Ovary (tissue), 9 donors: ENCODE results near the gene UBE2L6. TPM values are rescaled to one million over a fixed set of nuclear protein-coding genes. Genes with fewer than 3 reads are reported as not detected.

ENCODE experiments used
- DNase-seq, 5 donors: peaks; one replicate each; pipeline ENCODE4 v3.0.0-alpha.2; 2019 to 2020
- H3K27ac ChIP-seq, 2 donors: fragments of 200-600 bp; one replicate each; pipeline versions ENCODE4 v1.5.1 to v1.8.0; 2019 to 2022
- H3K27me3 ChIP-seq: fragments of 200-600 bp; one replicate; pipeline ENCODE4 v1.8.0; 2022
- H3K36me3 ChIP-seq: fragments of 200-600 bp; sonication (generic); one replicate; pipeline ENCODE4 v1.5.1; 2019
- H3K4me1 ChIP-seq: one replicate; pipeline ENCODE4 v1.8.1; 2013; ENCODE audit warnings: mild to moderate bottlenecking, moderate library complexity; ENCODE audit not compliant: insufficient read depth
- H3K4me3 ChIP-seq: fragments of 200-600 bp; sonication (generic); one replicate; pipeline ENCODE4 v1.5.1; 2017
- H3K9me3 ChIP-seq, 2 donors: fragments of 200-600 bp in 1 of 2; sonication (generic) in 1 of 2; one replicate each; pipeline versions ENCODE4 v1.5.1 to v1.8.1; 2013 to 2019; ENCODE audit warnings: mild to moderate bottlenecking in 1 of 2, moderate library complexity in 1 of 2
- CTCF ChIP-seq, 3 donors: fragments of 450-650 bp in 2 of 3; fragments of 200-600 bp in 1 of 3; IDR thresholded peaks; one replicate each; pipeline versions ENCODE4 v1.5.1 to v1.8.0; 2016 to 2022; ENCODE audit warnings: antibody characterized with exemption in 3 of 3, mild to moderate bottlenecking in 1 of 3
- EP300 ChIP-seq: sonication (generic); formaldehyde crosslinking; IDR thresholded peaks from one replicate; pipeline ENCODE4 v1.6.1; 2017; ENCODE audit warnings: antibody characterized with exemption
- POLR2A ChIP-seq: fragments of 450-650 bp; IDR thresholded peaks from one replicate; pipeline ENCODE4 v1.6.1; 2017; ENCODE audit warnings: antibody characterized with exemption, mild to moderate bottlenecking, moderate library complexity
- WGBS, 3 donors: extraction: QIAGEN DNeasy Blood & Tissue Kit in 1 of 3; methylation state at CpG; one replicate each; pipeline versions ENCODE4 v1.1.5 to v1.1.7; 2013 to 2017; 5-methylcytosine and 5-hydroxymethylcytosine counted together
- intact Hi-C, 4 donors: fragments of 100-400 bp; cut with DNase I; formaldehyde crosslinking; loops; one replicate each; pipeline versions ENCODE4 v1.11.0 to v1.15.1; 2022 to 2023
- polyA plus RNA-seq, 2 donors: library from polyadenylated mRNA; stranded (reverse); fragments of 200-250 nt in 1 of 2; fragments of 350-450 nt in 1 of 2; fragmentation: Illumina TruSeq in 1 of 2; extraction: RNeasy Lipid Tissue Mini Kit (QIAGEN cat#74804) in 1 of 2; gene quantifications; one replicate each; pipeline ENCODE4 v1.2.3, GENCODE V29; 2013 to 2014
- total RNA-seq, 7 donors: library from RNA; depleted of rRNA in 2 of 7; stranded (reverse); fragments of >200 nt in 2 of 7; fragmentation: NEBNext Ultra II Directional in 3 of 7; extraction: Animal tissue kit (Norgen Biotek cat#: 25700) in 3 of 7; gene quantifications; one replicate each; pipeline versions ENCODE4 v1.1.0 to v1.2.4, GENCODE V29; 2016 to 2023
- donor health status: DM: no; HTN: no; CAD: no; lungs with moderate emphysema.
- donor health status: DM: no; HTN: no; CAD: no.
- donor health status: Bipolar disorder and iron deficiency.
- donor health status: DM: yes; HTN: yes; CAD: no.
- donor health status: DM: no; HTN: no; CAD: no.
- donor health status: DM: yes; HTN: yes; CAD: no.

Gene UBE2L6
- total and polyA plus RNA-seq, 9 donors = 27.2 to 114 (median 59.7) TPM

GRCh38 chr11:57566005-57566904 lies 1.2 kb downstream of the UBE2L6 start:
- Histone ChIP-seq H3K4me1 (peaks cover 10% of the 10 kb centered on the region), H3K36me3 (no peaks in the 10 kb centered on the region), H3K27me3 (no peaks in the 10 kb centered on the region), H3K27ac (peak overlapping the region; percentile 78 to 85), H3K9me3 (no peaks in the 10 kb centered on the region), H3K4me3 (peak overlapping the region; percentile 76)
- no peak for TF ChIP-seq CTCF (IDR thresholded peaks at IDR 0.05)
- no peak for TF ChIP-seq POLR2A
- no peak for TF ChIP-seq EP300
- peak in 2 of 5 donors; percentile 14 to 46 for DNase-seq
- 13 to 18% (median 17%) methylated on average over 4 of the region's 4 CpGs for WGBS, 3 donors
- intact Hi-C loops = loop anchor here in 3 of 4 donors (2.0 to 5.0 kb wide), 2 partner anchors 75 to 76 kb away; no protein-coding TSS in a partner anchor

- Histone ChIP-seq H3K4me1 (peaks cover 3% of the 10 kb centered on the region), H3K27ac (no peak overlapping the region), H3K4me3 (no peak overlapping the region), H3K36me3 (no peaks in the 10 kb centered on the region), H3K27me3 (no peaks in the 10 kb centered on the region), H3K9me3 (no peaks in the 10 kb centered on the region)
- intact Hi-C loops = no loop called here
- WGBS, 3 donors = 54 to 70% (median 59%) methylated on average over 4 of the region's 4 CpGs
- TF ChIP-seq CTCF (IDR thresholded peaks at IDR 0.05) = no peak
- TF ChIP-seq EP300 = no peak
- TF ChIP-seq POLR2A = no peak
- no peak for DNase-seq
Measured at GRCh38 chr11:57562596-57562995, 4.9 kb downstream of the UBE2L6 start.

GRCh38 chr11:57560146-57560545 lies 7.3 kb downstream of the UBE2L6 start:
- intact Hi-C loops = no loop called here
- no peak overlapping the region for H3K27ac ChIP-seq
- 88 to 92% (median 88%) methylated on average over 4 of the region's 4 CpGs for WGBS, 3 donors

GRCh38 chr11:57556041-57556440 lies 11.4 kb downstream of the UBE2L6 start:
- H3K27me3 ChIP-seq = no peaks in the 10 kb centered on the region
- no peak overlapping the region for H3K4me3 ChIP-seq
- no peaks in the 10 kb centered on the region for H3K9me3 ChIP-seq
- intact Hi-C loops = no loop called here
- 82 to 85% (median 82%) methylated on average over 8 of the region's 8 CpGs for WGBS, 3 donors
- no peaks in the 10 kb centered on the region for H3K36me3 ChIP-seq
- no peak for DNase-seq
- TF ChIP-seq EP300 (no peak), CTCF (IDR thresholded peaks at IDR 0.05) (no peak), POLR2A (no peak)
- H3K4me1 ChIP-seq = no peaks in the 10 kb centered on the region
- no peak overlapping the region for H3K27ac ChIP-seq

More at GRCh38 chr11:57560146-57560545, 7.3 kb downstream of the UBE2L6 start:
- no peak overlapping the region for H3K4me3 ChIP-seq
- no peaks in the 10 kb centered on the region for H3K27me3 ChIP-seq
- DNase-seq = peak in 1 of 5 donors; percentile 30
- no peaks in the 10 kb centered on the region for H3K36me3 ChIP-seq
- TF ChIP-seq POLR2A (no peak), EP300 (no peak), CTCF (IDR thresholded peaks at IDR 0.05) (no peak)
- no peaks in the 10 kb centered on the region for H3K4me1 ChIP-seq
- H3K9me3 ChIP-seq = no peaks in the 10 kb centered on the region
